ENCODE results near the gene ABHD6. TPM values are rescaled to one million over a fixed set of nuclear protein-coding genes. Genes with fewer than 3 reads are reported as not detected.
"Not testable (repeated sequence)": the region's sequence is repeated elsewhere in the genome, so short reads cannot be mapped to it uniquely, and the experiment has no call there.

Gene ABHD6
- total RNA-seq, 1 donor from 2014 or later, result 6.1 TPM

GRCh38 chr3:58237941-58238681 lies 519 bp downstream of the ABHD6 start:
- TF ChIP-seq, protein P1, sequence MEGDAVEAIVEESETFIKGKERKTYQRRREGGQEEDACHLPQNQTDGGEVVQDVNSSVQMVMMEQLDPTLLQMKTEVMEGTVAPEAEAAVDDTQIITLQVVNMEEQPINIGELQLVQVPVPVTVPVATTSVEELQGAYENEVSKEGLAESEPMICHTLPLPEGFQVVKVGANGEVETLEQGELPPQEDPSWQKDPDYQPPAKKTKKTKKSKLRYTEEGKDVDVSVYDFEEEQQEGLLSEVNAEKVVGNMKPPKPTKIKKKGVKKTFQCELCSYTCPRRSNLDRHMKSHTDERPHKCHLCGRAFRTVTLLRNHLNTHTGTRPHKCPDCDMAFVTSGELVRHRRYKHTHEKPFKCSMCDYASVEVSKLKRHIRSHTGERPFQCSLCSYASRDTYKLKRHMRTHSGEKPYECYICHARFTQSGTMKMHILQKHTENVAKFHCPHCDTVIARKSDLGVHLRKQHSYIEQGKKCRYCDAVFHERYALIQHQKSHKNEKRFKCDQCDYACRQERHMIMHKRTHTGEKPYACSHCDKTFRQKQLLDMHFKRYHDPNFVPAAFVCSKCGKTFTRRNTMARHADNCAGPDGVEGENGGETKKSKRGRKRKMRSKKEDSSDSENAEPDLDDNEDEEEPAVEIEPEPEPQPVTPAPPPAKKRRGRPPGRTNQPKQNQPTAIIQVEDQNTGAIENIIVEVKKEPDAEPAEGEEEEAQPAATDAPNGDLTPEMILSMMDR (IDR thresholded peaks at IDR 0.05; ENCODE audit: unreplicated experiment), result no peak
- DNase-seq (ENCODE audit: low spot score, unreplicated experiment), result peak; percentile 32
- Mint-ChIP-seq H3K27me3 (peaks cover 20% of the 10 kb centered on the region), H3K4me1 (ENCODE audit: low read depth) (peaks cover 17% of the 10 kb centered on the region), H3K27ac (peak overlapping the region; percentile 91), H3K9me3 (ENCODE audit: low read depth) (no peaks in the 10 kb centered on the region), H3K4me3 (ENCODE audit: low read depth) (peak overlapping the region; percentile 84), H3K36me3 (ENCODE audit: insufficient read depth) (no peaks in the 10 kb centered on the region)

GRCh38 chr3:58238830-58239229 lies 1.2 kb downstream of the ABHD6 start:
- no peak for DNase-seq (ENCODE audit: low spot score, unreplicated experiment)
- Mint-ChIP-seq H3K27me3 (peaks cover 16% of the 10 kb centered on the region), H3K4me1 (ENCODE audit: low read depth) (peaks cover 15% of the 10 kb centered on the region), H3K4me3 (ENCODE audit: low read depth) (peak overlapping the region; percentile 84), H3K36me3 (ENCODE audit: insufficient read depth) (no peaks in the 10 kb centered on the region), H3K27ac (no peak overlapping the region), H3K9me3 (ENCODE audit: low read depth) (no peaks in the 10 kb centered on the region)
- TF ChIP-seq, protein P1 (IDR thresholded peaks at IDR 0.05; ENCODE audit: unreplicated experiment), result no peak

DNA sequence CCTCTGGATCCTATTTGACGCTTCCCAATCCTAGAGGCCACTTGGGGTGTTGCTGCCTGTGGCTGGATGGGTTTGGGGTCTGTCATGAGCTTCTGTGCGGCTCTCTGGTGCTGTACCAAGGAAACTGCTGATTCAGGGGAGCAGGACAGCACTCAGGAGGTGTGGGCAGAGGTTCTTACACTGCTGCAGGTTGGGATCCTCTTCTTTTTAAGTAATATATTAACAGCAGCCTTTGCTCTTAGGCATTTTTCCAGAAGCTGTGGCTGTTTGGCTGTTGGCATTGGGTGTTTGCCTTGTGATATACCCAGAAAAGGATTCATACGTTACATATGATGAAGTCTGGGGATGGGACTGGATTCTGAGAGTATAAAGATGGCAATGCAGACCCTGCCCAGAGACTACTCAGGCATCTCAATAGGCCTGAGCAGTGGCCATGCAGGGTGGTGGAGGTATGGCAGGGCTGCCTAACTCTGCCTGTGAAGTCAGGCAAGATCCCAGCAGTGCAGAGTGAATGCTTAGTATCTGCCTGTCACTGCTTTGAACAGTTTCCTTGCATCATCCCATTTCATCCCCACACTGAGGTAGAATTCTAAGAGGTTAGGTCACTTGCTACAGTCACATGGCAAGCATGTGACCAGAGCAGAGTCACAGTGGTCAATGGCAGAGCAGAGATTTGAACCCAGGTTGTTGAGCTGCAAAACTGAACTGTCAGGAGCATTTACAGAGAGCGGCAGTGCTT lies 3.9 kb downstream of the ABHD6 start:
- H3K27ac Mint-ChIP-seq, result no peak overlapping the region
- DNase-seq (ENCODE audit: low spot score, unreplicated experiment), result no peak
- peaks cover 7% of the 10 kb centered on the region for H3K4me1 Mint-ChIP-seq (ENCODE audit: low read depth)
- H3K27me3 Mint-ChIP-seq, result peaks cover 14% of the 10 kb centered on the region
- H3K36me3 Mint-ChIP-seq (ENCODE audit: insufficient read depth), result no peaks in the 10 kb centered on the region
- no peaks in the 10 kb centered on the region for H3K9me3 Mint-ChIP-seq (ENCODE audit: low read depth)
- no peak overlapping the region for H3K4me3 Mint-ChIP-seq (ENCODE audit: low read depth)
- TF ChIP-seq, protein P1 (IDR thresholded peaks at IDR 0.05; ENCODE audit: unreplicated experiment), result no peak

DNA sequence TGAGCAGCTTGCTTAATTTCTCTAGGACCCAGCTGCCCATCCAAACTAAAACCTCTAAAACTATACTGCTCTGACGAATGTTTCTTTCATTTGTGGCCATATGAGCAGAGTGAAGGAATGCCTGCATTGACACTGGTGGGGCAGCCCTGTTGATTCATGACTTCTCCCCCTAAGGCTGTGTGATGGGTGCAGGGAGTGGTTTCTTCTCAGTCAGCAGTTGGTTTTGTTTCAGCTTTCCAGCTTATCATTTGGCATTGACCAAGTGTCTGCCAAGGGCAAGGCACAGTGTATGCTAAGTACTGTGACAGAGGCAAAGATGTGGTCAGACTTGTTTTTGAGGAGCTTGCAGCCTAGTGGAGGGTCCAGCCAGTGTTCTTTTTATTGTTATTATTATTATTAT lies 4.7 kb downstream of the ABHD6 start:
- H3K27me3 Mint-ChIP-seq, result peaks cover 12% of the 10 kb centered on the region
- no peak overlapping the region for H3K4me3 Mint-ChIP-seq (ENCODE audit: low read depth)
- H3K9me3 Mint-ChIP-seq (ENCODE audit: low read depth), result no peaks in the 10 kb centered on the region
- no peak for DNase-seq (ENCODE audit: low spot score, unreplicated experiment)
- TF ChIP-seq, protein P1 (IDR thresholded peaks at IDR 0.05; ENCODE audit: unreplicated experiment), result no peak
- H3K4me1 Mint-ChIP-seq (ENCODE audit: low read depth), result peaks cover 6% of the 10 kb centered on the region
- H3K27ac Mint-ChIP-seq, result no peak overlapping the region
- no peaks in the 10 kb centered on the region for H3K36me3 Mint-ChIP-seq (ENCODE audit: insufficient read depth)

- H3K4me3 Mint-ChIP-seq (ENCODE audit: low read depth); H3K4me1 Mint-ChIP-seq (ENCODE audit: low read depth); DNase-seq (ENCODE audit: low spot score, unreplicated experiment): not testable (repeated sequence)
Observed at GRCh38 chr3:58242860-58243259, 5.3 kb downstream of the ABHD6 start.

More at GRCh38 chr3:58242860-58243259, 5.3 kb downstream of the ABHD6 start:
- not testable (repeated sequence) for H3K36me3 Mint-ChIP-seq (ENCODE audit: insufficient read depth); H3K27ac Mint-ChIP-seq; H3K9me3 Mint-ChIP-seq (ENCODE audit: low read depth)
- peaks cover 12% of the 10 kb centered on the region for H3K27me3 Mint-ChIP-seq

Data from progenitor cell of endocrine pancreas (in vitro differentiated cells).